Thyroid gland (tissue), 4 donors: ENCODE data around the gene KAZN. TPM values are rescaled to one million over a fixed set of nuclear protein-coding genes. Genes with fewer than 3 reads are reported as not detected.

Experiments used
- DNase-seq, 2 donors: peaks; one replicate each; pipeline ENCODE4 v3.0.0-alpha.2; 2019
- H3K27ac ChIP-seq, 3 donors: fragments of 200-600 bp; sonication (generic); 1 replicate in 2 of 3; 2 replicates in 1 of 3; pipeline ENCODE4 v1.5.1; 2016 to 2019; ENCODE audit warnings: mild to moderate bottlenecking in 1 of 3, moderate library complexity in 1 of 3
- H3K27me3 ChIP-seq: fragments of 200-600 bp; sonication (generic); one replicate; pipeline ENCODE4 v1.5.1; 2019
- H3K36me3 ChIP-seq, 2 donors: fragments of 200-600 bp; sonication (generic); one replicate each; pipeline ENCODE4 v1.5.1; 2016 to 2019
- H3K4me1 ChIP-seq, 2 donors: fragments of 200-600 bp; sonication (generic); one replicate each; pipeline ENCODE4 v1.5.1; 2017 to 2019
- H3K4me3 ChIP-seq, 3 donors: fragments of 200-600 bp; sonication (generic); replicated peaks in 1 of 3; 1 replicate in 2 of 3; 2 replicates in 1 of 3; pipeline ENCODE4 v1.5.1; 2016; ENCODE audit warnings: mild to moderate bottlenecking in 1 of 3
- H3K9me3 ChIP-seq: fragments of 200-600 bp; sonication (generic); one replicate; pipeline ENCODE4 v1.5.1; 2017
- CTCF ChIP-seq, 6 experiments: fragments of 200-600 bp in 3 of 6; fragments of 450-650 bp in 3 of 6; sonication (generic) in 3 of 6; IDR thresholded peaks; one replicate each; pipeline ENCODE4 v1.5.1; 2016 to 2019; ENCODE audit warnings: antibody characterized with exemption in 6 of 6, mild to moderate bottlenecking in 2 of 6, inconsistent platforms in 1 of 6, moderate library complexity in 1 of 6
- POLR2A ChIP-seq, 2 donors: fragments of 450-650 bp; IDR thresholded peaks; one replicate each; pipeline ENCODE4 v1.6.1; 2017; ENCODE audit warnings: antibody characterized with exemption in 2 of 2, mild to moderate bottlenecking in 2 of 2, moderate library complexity in 1 of 2
- WGBS, 2 donors: methylation state at CpG; one replicate each; pipeline ENCODE4 v1.1.5; 2017; 5-methylcytosine and 5-hydroxymethylcytosine counted together
- intact Hi-C: fragments of 100-400 bp; cut with DNase I; formaldehyde crosslinking; loops from one replicate; pipeline ENCODE4 v1.15.1; 2023
- total RNA-seq, 4 donors: library from RNA; depleted of rRNA; stranded (reverse); fragments of >200 nt; gene quantifications; one replicate each; pipeline ENCODE4 v1.2.3, GENCODE V29; 2016

Gene KAZN
- total RNA-seq, 4 donors from 2014 or later, result 14.8 to 28.6 (median 18.2) TPM

DNA sequence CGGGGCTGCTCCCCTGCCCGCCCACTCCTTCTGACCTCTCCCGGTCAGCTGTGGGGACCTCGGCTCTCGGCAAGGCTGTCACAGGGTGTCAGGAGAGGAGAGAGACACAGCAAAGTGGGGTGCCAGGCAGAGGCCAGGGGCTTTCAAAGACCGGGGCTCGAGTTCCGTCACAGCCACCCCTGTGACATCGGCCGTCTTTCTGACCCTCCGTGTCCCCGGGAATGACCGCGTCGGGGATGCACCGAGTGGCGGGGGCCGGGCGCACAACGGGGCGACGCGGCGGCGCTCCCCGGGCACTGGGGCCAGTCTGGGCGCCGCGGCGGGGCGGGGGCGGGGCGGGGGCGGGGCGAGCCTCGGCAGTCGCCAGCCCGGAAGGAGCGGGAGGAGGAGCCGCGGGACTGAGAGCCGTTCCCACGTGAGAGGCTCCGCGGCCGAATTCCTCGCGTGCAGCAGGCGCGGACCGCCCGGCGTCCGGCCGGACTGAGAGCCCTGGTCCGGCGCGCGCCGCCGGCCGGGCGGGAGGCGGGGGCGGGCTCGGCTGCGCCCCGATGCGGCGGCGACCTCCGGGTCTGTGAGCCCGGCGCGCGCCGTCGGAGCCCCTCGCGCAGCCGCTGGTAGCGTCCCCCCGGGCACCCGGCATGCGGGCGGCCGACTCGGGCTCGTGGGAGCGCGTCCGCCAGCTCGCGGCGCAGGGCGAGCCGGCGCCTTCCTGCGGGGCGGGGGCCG is 325.4 kb downstream of the KAZN start:
- peak overlapping the region; percentile 83 to 87 (median 86) for H3K27ac ChIP-seq
- H3K36me3 ChIP-seq, result no peaks in the 10 kb centered on the region
- 10 to 30% methylated on average over 6 to 11 of the region's 101 CpGs for WGBS, 2 donors
- H3K4me1 ChIP-seq, result peaks cover 13 to 18% of the 10 kb centered on the region in 2 donors
- peak; percentile 92 to 93 for DNase-seq
- H3K27me3 ChIP-seq, result no peaks in the 10 kb centered on the region
- peak in 1 of 2 donors; percentile 73 for TF ChIP-seq POLR2A (IDR thresholded peaks at IDR 0.05)
- TF ChIP-seq CTCF (IDR thresholded peaks at IDR 0.05), result no peak
- H3K4me3 ChIP-seq, result no peak overlapping the region
- no peaks in the 10 kb centered on the region for H3K9me3 ChIP-seq
- intact Hi-C loops, result loop anchor here (5.0 kb wide), 1 partner anchor 103 kb away; no protein-coding TSS in a partner anchor

DNA sequence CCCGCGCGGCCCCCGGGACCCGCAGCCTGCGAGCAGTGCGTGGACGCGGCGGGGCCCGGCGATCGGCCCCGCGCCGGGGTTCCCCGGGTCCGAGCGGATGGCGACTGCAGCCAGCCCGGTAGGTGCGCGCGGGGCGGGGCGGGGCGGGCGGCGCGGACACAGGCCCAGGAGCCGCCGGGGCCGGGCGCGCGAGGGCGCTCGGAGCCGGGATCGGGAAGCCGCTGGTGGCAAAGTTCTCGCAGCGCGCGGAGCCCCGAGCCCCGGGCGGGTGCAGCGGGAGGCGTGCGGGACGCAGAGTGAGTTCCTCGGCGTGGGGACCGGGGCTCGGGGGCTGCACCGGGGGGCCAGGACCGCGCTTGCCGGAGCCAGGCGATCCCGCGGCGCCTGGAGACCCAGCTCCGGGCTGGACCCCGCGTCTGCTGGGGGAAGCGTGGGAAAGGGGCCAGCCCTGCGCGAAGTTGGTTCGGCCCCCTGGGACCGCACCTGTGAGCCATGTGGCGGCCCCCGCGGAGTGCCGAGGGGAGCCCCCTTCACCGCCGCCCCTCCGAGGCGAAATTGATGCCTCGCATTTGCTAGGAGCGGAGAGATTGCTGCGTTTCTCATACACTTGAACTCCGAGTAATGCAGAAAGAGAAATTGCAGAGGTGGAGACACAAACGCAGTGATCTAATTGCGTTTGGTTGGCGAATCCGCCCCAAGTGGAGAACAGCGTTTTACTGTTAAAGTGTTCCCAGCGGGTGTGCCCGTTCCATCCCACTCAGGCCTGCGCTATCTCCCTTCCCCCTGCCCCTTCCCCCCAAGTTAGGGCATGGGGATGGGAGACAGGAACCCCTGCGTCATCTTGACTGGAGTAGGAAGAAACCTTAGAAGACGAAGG is 326.2 kb downstream of the KAZN start:
- TF ChIP-seq POLR2A (IDR thresholded peaks at IDR 0.05) (no peak), CTCF (IDR thresholded peaks at IDR 0.05) (peak in 2 of 6 experiments; percentile 21 to 41)
- Histone ChIP-seq H3K4me3 (peak overlapping the region in 2 of 3 donors; percentile 35 to 65), H3K9me3 (no peaks in the 10 kb centered on the region), H3K27ac (peak overlapping the region; percentile 33 to 85 (median 83)), H3K27me3 (no peaks in the 10 kb centered on the region), H3K36me3 (no peaks in the 10 kb centered on the region), H3K4me1 (peaks cover 21 to 26% of the 10 kb centered on the region in 2 donors)
- WGBS, 2 donors, result 2 to 4% methylated on average over 23 to 27 of the region's 94 CpGs
- intact Hi-C loops, result loop anchor here (5.0 kb wide), 1 partner anchor 103 kb away; no protein-coding TSS in a partner anchor
- peak; percentile 67 to 69 for DNase-seq

GRCh38 chr1:14925336-14926136 is 327.1 kb downstream of the KAZN start:
- 60 to 62% methylated on average over 12 of the region's 12 CpGs for WGBS, 2 donors
- no peaks in the 10 kb centered on the region for H3K27me3 ChIP-seq
- peaks cover 30 to 34% of the 10 kb centered on the region in 2 donors for H3K4me1 ChIP-seq
- DNase-seq, result no peak
- intact Hi-C loops, result no loop called here
- H3K27ac ChIP-seq, result peak overlapping the region in 1 of 3 donors; percentile 85
- no peaks in the 10 kb centered on the region for H3K36me3 ChIP-seq
- TF ChIP-seq CTCF (IDR thresholded peaks at IDR 0.05) (no peak), POLR2A (IDR thresholded peaks at IDR 0.05) (no peak)
- H3K9me3 ChIP-seq, result no peaks in the 10 kb centered on the region
- H3K4me3 ChIP-seq, result peak overlapping the region in 2 of 3 donors; percentile 35 to 65

DNA sequence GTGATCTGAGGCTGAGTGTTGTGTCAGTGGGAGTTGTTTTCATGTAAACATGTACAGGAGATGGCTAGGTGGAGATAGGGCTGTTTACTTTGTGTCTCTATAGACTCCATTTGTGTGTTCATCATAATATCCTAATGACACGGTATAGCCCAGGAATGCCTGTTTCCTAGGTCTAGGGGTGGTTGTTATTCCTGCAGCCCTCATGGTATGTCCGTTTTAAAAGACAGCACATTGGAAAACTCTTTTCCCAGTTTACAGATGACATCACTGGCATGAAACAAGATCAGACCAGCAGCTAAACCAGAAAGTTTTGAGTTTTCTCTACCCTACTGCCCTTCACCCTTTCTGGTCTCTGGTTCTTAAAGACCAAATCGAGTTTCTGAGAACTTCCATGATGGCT is 327.7 kb downstream of the KAZN start:
- no peak overlapping the region for H3K27ac ChIP-seq
- no peaks in the 10 kb centered on the region for H3K9me3 ChIP-seq
- H3K4me1 ChIP-seq, result peaks cover 33 to 41% of the 10 kb centered on the region in 2 donors
- intact Hi-C loops, result no loop called here
- H3K4me3 ChIP-seq, result no peak overlapping the region
- TF ChIP-seq CTCF (IDR thresholded peaks at IDR 0.05) (no peak), POLR2A (IDR thresholded peaks at IDR 0.05) (no peak)
- H3K36me3 ChIP-seq, result no peaks in the 10 kb centered on the region
- DNase-seq, result no peak
- no peaks in the 10 kb centered on the region for H3K27me3 ChIP-seq
- WGBS, 2 donors, result 84 to 87% methylated on average over 3 of the region's 3 CpGs
